Endodermal cell (in vitro differentiated cells): ENCODE data around the gene SMAD3. TPM values are rescaled to one million over a fixed set of nuclear protein-coding genes. Genes with fewer than 3 reads are reported as not detected.

Experiments used
- DNase-seq: peaks from one replicate; pipeline ENCODE4 v3.0.0-alpha.2; 2017
- H3K27ac ChIP-seq: 2 replicates; pipeline ENCODE4 v1.5.1; 2013; ENCODE audit warnings: mild to moderate bottlenecking, low read depth, low read length, moderate library complexity
- H3K27me3 ChIP-seq: 2 replicates; pipeline ENCODE4 v1.6.1; 2013; ENCODE audit warnings: mild to moderate bottlenecking, low read length, moderate library complexity; ENCODE audit not compliant: insufficient read depth, control insufficient read depth, poor library complexity, severe bottlenecking
- H3K36me3 ChIP-seq: 2 replicates; pipeline ENCODE4 v1.7.0; 2013; ENCODE audit warnings: mild to moderate bottlenecking, low read length, moderate library complexity; ENCODE audit not compliant: control insufficient read depth, insufficient read depth
- H3K4me1 ChIP-seq: one replicate; pipeline ENCODE4 v1.7.0; 2013; ENCODE audit warnings: low read length; ENCODE audit not compliant: control insufficient read depth, insufficient read depth
- H3K4me3 ChIP-seq: 2 replicates; pipeline ENCODE4 v1.5.1; 2013; ENCODE audit warnings: mild to moderate bottlenecking, low read length, moderate library complexity
- H3K9ac ChIP-seq: 2 replicates; pipeline ENCODE4 v1.6.1; 2013; ENCODE audit warnings: mild to moderate bottlenecking, low read length, moderate library complexity; ENCODE audit not compliant: poor library complexity, severe bottlenecking; ENCODE audit errors: extremely low read depth
- H3K9me3 ChIP-seq: 2 replicates; pipeline ENCODE4 v1.6.1; 2013; ENCODE audit warnings: mild to moderate bottlenecking, low read length, moderate library complexity; ENCODE audit not compliant: control insufficient read depth
- H3K27ac Mint-ChIP-seq: 2 replicates; pipeline ENCODE4 v1.8.0; 2020; ENCODE audit warnings: mixed read lengths
- H3K27me3 Mint-ChIP-seq: 2 replicates; pipeline ENCODE4 v1.8.0; 2021; ENCODE audit warnings: mild to moderate bottlenecking, mixed read lengths; ENCODE audit not compliant: insufficient read depth
- H3K36me3 Mint-ChIP-seq: 2 replicates; pipeline ENCODE4 v1.8.0; 2020; ENCODE audit warnings: low read depth, mixed read lengths
- H3K4me1 Mint-ChIP-seq: 2 replicates; pipeline ENCODE4 v1.8.0; 2020; ENCODE audit warnings: mixed read lengths
- H3K4me3 Mint-ChIP-seq: 2 replicates; pipeline ENCODE4 v1.8.0; 2020; ENCODE audit warnings: mild to moderate bottlenecking, moderate library complexity, mixed read lengths
- H3K9me3 Mint-ChIP-seq: 2 replicates; pipeline ENCODE4 v1.8.0; 2020; ENCODE audit warnings: mild to moderate bottlenecking, mixed read lengths
- CTCF ChIP-seq: fragments of 200-600 bp; sonication (generic); conservative IDR thresholded peaks from 2 replicates; pipeline ENCODE4 v1.5.0; 2021; ENCODE audit warnings: antibody characterized with exemption, mild to moderate bottlenecking
- WGBS, 2 experiments: methylation state at CpG; one replicate each; pipeline versions ENCODE4 v1.1.5 to v1.1.7; 2013; ENCODE audit warnings: missing lambda C conversion rate in 2 of 2, mixed read lengths in 1 of 2; ENCODE audit not compliant: insufficient coverage in 1 of 2, insufficient read length in 1 of 2; 5-methylcytosine and 5-hydroxymethylcytosine counted together
- total RNA-seq, 2 donors: library from RNA; stranded (reverse); fragmentation: NEBNext Ultra II Directional in 1 of 2; extraction: Animal tissue kit (Norgen Biotek cat#: 25700) in 1 of 2; gene quantifications; 2 replicates in 1 of 2; 3 replicates in 1 of 2; pipeline ENCODE4 v1.2.1, GENCODE V29; 2021

SMAD3 gene
- total RNA-seq, 2 donors from 2014 or later, result 7.8 to 9.6 TPM

- no peaks in the 10 kb centered on the region for H3K4me1 Mint-ChIP-seq
- H3K4me3 Mint-ChIP-seq, result no peak overlapping the region
- peaks cover 69% of the 10 kb centered on the region for H3K36me3 ChIP-seq
- 93 to 95% methylated on average over 6 to 8 of the region's 8 CpGs for WGBS, 2 experiments
- no peak for DNase-seq
- no peaks in the 10 kb centered on the region for H3K4me1 ChIP-seq
- peaks cover 1% of the 10 kb centered on the region for H3K36me3 Mint-ChIP-seq
- no peaks in the 10 kb centered on the region for H3K9me3 Mint-ChIP-seq
- H3K9me3 ChIP-seq, result no peaks in the 10 kb centered on the region
- no peaks in the 10 kb centered on the region for H3K27me3 ChIP-seq
- no peak overlapping the region for H3K27ac ChIP-seq
- no peak for TF ChIP-seq CTCF
- H3K4me3 ChIP-seq, result no peak overlapping the region
- H3K27me3 Mint-ChIP-seq, result no peaks in the 10 kb centered on the region
- H3K27ac Mint-ChIP-seq, result no peak overlapping the region
- no peak overlapping the region for H3K9ac ChIP-seq
These were observed 123.3 kb downstream of the SMAD3 start for GRCh38 chr15:67188551-67189218.

GRCh38 chr15:67189326-67190051 lies 124.1 kb downstream of the SMAD3 start:
- no peak for TF ChIP-seq CTCF
- no peaks in the 10 kb centered on the region for H3K9me3 ChIP-seq
- no peaks in the 10 kb centered on the region for H3K9me3 Mint-ChIP-seq
- no peak for DNase-seq
- WGBS, 2 experiments, result 94% methylated on average over 18 to 26 of the region's 26 CpGs
- H3K27me3 Mint-ChIP-seq, result no peaks in the 10 kb centered on the region
- peaks cover 3% of the 10 kb centered on the region for H3K36me3 Mint-ChIP-seq
- no peak overlapping the region for H3K4me3 Mint-ChIP-seq
- no peak overlapping the region for H3K9ac ChIP-seq
- H3K36me3 ChIP-seq, result peaks cover 70% of the 10 kb centered on the region
- H3K4me1 Mint-ChIP-seq, result no peaks in the 10 kb centered on the region
- no peak overlapping the region for H3K4me3 ChIP-seq
- H3K27ac ChIP-seq, result no peak overlapping the region
- H3K27ac Mint-ChIP-seq, result no peak overlapping the region
- no peaks in the 10 kb centered on the region for H3K27me3 ChIP-seq
- H3K4me1 ChIP-seq, result no peaks in the 10 kb centered on the region

GRCh38 chr15:67190326-67190725 lies 124.9 kb downstream of the SMAD3 start:
- Mint-ChIP-seq H3K4me3 (no peak overlapping the region), H3K27ac (no peak overlapping the region), H3K9me3 (no peaks in the 10 kb centered on the region), H3K27me3 (no peaks in the 10 kb centered on the region), H3K36me3 (peaks cover 8% of the 10 kb centered on the region), H3K4me1 (no peaks in the 10 kb centered on the region)
- Histone ChIP-seq H3K4me3 (no peak overlapping the region), H3K9me3 (no peaks in the 10 kb centered on the region), H3K27ac (no peak overlapping the region), H3K27me3 (no peaks in the 10 kb centered on the region), H3K36me3 (peaks cover 68% of the 10 kb centered on the region), H3K4me1 (no peaks in the 10 kb centered on the region), H3K9ac (no peak overlapping the region)
- no peak for TF ChIP-seq CTCF
- DNase-seq, result no peak
- 86 to 98% methylated on average over 1 to 2 of the region's 2 CpGs for WGBS, 2 experiments
